Embryonic facial prominence (tissue), 1 donor: ENCODE measurements around the gene PCYT1A.
"Not testable (repeated sequence)": the region's sequence is repeated elsewhere in the genome, so short reads cannot be mapped to it uniquely, and the experiment has no call there.

Experiments
- DNase-seq: peaks from one replicate; pipeline ENCODE4 v3.0.0-alpha.2; 2016; ENCODE audit errors: extremely low spot score

The PCYT1A gene

DNA sequence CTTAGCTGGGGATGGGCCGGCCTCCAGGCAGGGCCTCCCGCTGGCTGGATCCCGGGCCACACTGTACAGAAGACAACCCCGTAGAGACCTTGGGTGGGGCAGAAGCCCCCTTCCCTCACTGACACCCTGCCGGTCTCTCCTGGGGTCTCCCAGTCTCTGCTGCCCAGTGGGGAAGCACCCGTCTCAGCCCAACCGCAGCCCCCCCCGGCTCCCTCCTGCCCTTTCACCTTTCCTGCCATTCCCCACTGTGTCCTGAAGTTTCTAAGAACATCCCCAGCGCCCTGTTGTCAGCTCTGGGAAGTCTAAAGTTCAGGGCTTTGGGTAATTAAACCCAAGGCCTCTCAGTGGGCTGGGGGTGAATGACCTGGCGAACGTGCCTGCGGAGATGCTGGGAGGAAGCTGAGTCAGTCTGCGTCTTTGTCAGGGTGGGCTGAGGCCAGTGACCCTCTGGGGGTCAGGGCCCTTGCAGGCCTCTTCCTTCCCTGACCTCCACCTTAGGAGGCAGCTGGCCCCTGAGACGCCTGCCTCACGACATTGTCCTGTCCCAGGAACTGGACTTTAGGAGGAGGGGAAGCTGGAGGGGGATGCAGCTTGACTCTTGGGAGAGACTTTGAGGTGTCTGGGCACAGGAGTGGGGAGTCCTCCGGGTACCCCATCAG is 72.6 kb downstream of the PCYT1A start:
- DNase-seq: no peak

DNA sequence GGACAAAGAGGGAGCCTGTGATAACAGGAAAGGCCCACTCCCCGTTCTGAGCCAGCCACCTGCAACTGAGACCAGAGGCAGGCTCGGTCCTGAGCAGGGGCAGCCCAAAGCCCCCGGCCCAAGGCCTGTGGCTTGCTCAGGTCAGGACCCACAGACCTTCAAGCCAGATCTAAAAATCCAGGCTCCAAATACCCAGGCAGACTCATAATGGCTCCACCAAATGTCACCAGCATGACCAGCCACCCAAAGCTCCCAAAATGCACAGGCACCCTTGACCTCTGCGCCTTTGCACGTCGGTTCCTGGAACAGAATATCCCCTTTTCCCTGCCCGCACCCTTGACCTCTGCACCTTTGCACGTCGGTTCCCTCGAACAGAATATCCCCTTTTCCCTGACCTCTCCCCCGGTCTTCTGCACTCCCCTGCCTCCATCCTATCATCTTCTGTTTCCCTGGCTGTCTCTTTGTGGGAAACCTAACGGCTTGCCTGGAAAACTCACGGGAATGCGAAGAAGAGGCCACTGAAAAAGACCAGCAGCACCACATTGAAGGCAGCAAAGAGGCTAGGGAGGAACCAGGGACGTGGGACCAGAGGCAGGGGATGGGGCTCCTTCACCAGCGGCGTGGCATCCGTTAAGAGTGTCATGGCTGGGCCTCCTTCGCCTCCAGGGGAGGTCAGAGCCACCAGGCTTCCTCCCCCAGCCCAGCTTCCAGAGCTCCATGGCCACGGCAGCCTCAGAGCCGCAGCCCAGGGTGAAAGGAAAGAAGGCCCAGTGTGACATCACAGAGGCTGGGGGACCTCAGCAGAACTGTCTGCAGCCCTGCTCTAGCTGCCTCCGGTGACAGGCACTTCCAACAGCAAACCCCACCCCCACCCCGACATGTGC is 76.6 kb downstream of the PCYT1A start, which contains the start of gene ZDHHC19:
Gene ZDHHC19 (minus strand): TSS at position 728 of the 884 bp plus-strand sequence. CDS start 85 bp downstream, at position 643.
- DNase-seq: no peak

DNA sequence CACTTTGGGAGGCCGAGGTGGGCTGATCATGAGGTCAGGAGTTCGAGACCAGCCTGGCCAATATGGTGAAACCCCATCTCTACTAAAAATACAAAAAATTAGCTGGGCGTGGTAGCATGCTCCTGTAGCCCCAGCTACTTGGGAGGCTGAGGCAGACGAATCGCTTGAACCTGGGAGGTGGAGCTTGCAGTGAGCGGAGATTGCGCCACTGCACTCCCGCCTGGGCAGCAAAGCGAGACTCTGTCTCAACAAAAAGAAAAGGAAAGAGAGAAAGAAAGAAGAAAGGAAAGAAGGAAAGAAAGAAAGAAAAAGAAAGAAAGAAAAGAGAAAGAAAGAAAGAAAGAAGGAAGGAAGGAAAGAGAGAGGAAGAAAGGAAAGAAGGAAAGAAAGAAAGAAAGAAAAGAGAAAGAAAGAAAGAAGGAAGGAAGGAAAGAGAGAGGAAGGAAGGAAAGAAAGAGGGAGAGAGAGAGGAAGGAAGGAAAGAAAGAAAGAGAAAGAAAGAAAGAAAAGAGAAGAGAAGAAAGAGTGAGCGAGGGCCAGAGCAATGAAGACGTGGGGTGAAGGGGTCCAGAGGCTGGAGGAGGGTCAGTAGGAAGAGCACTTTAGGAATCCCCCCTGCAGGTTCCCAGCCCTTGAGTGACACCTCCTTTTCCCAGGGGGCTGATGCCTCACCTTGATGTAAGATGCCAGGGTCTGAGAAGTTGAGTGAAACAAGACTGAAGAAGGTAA is 77.4 kb downstream of the PCYT1A start:
- not testable (repeated sequence) for DNase-seq

DNA sequence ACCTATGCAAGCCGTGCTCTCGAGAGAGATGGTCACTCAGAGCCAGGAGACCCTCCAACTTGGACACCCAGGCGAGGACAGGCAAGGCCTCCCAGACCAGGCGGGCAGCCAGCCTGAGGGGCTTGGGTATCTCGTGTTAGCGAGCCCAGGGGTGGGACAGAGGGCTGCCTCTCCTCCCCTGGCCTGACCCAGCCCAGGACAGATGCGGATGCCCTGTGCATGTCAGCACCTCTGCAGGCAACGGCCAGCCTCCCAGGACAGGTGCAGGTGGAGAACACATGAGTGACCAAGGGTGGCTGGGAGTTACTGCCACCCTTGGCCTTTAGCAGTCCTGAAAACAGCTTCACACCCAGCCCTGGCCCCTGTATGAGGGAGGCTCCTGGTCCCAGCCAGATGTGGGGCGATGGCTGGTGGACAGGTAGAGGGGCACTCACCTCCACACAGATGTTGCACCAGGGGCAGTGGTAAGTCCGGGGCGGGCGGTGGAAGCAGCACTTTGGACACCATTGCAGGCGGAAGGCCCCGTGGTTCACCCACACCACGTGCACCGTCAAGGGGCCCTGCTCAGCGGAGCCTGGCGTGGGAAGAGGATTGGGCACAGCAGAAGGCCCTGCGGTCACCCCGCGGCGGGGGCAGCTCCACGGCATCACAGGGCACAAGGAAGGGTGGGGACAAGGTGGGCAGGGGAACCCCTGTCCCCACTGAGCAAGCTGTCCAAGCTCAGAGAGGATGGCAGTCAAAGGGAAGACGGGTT is 78.4 kb downstream of the PCYT1A start:
- no peak for DNase-seq

DNA sequence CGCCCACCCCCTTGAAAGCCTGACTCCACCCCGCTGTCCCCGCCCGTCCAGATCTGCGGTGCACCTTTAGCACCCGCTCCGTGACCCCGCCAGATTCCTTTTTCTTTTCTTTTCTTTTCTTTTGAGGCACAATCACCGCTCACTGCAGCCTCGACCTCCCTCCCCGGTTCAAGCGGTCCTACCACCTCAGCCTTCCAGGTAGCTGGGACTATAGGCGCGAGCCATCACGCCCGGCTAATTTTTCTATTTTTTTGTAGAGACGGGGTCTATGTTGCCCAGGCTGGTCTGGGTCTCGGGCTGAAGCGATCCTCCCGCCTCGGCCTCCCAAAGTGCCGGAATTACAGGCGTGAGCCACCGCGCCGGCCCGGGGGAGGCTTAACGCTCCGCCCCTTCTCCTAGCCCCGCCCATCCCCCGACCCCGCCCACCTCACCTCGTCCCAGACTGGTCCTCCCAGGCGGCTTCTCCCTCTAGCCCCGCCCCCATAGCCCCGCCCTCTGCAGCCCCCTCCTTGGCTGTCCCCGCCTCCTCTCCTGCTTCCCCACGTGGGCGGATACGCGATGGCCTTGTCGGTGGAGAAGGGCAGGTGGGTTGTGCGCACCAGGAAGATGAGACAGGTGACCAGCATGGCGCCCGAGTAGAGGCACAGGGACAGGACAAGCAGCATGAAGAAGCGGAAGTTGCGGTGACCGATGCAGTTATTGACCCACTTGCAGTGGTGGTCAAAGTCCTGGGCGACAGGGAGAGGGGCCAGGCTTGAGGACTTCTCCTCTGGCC is 79.5 kb downstream of the PCYT1A start:
- no peak for DNase-seq

DNA sequence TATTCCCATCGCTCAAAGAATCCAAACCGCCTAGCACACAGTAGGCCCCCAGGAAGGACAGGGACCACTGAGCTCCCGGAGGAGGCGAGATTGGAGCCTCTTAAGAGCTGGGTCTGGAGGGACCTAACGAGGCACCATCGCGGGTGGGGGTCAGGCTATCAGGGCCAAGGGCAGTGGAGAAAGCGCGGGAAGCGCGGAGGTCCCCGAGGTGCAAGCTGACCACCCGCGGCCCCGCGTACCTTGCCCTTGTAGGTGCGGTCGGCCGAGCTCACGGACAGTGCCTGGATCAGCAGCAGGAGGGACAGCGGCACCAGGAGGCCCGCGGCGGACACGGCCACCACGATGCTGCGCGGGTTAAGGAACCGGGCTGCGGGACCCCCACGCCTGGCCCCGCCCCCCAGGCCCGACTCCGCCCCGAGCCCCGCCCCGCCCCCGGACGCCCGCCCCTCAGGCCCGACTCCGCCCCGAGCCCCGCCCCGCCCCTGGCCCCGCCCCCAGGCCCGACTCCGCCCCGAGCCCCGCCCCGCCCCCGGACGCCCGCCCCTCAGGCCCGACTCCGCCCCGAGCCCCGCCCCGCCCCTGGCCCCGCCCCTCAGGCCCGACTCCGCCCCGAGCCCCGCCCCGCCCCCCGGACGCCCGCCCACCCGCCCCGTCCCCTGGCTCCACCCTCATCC is 80.2 kb downstream of the PCYT1A start:
- DNase-seq: no peak

DNA sequence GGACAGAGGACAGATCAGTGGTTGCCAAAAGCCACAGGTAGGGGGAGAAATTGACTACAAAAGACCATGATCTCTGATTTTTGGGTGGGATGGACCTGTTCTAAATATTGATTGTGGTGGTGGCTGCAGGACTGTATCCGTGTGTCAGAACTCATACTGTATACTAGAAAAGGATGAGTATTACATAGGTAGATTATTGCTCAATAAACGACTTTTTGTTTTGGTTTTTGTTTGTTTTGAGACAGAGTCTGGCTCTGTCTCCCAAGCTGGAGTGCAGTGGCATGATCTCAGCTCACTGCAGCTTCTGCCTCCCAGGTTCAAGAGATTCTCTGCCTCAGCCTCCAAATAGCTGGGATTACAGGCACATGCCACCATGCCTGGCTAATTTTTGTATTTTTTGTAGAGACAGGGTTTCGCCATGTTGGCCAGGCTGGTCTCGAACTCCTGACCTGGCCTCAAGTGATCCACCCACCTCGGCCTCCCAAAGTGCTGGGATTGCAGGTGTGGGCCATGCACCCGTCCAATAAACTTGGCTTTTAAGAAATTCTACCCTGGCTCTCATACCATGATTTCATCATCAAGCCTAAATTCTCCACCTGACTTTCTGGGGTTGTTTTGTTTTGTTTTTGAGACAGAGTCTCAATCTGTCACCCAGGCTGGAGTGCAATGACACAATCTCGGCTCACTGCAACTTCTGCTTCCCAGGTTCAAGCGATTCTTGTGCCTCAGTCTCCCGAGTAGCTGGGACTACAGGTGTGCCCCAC is 81.9 kb downstream of the PCYT1A start:
- not testable (repeated sequence) for DNase-seq

DNA sequence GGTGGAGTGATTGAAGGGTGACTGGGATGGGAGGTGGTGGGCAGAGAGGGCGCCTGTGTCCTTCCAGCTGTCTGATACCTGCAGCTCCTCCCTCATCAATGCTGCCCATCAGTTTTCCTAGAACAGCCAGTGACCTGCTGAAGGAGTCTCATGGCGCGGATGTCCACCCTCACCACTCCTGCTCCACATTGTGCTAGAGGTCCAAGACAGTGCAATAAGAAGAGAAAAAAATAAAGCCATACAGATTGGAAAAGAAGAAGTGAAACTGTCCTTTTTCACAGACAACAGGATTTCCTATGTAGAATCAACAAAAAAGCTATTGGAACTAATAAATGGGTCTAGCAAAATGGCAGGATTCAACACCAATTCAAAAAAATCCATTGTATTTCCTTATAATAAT is 83.7 kb downstream of the PCYT1A start:
- no peak for DNase-seq

DNA sequence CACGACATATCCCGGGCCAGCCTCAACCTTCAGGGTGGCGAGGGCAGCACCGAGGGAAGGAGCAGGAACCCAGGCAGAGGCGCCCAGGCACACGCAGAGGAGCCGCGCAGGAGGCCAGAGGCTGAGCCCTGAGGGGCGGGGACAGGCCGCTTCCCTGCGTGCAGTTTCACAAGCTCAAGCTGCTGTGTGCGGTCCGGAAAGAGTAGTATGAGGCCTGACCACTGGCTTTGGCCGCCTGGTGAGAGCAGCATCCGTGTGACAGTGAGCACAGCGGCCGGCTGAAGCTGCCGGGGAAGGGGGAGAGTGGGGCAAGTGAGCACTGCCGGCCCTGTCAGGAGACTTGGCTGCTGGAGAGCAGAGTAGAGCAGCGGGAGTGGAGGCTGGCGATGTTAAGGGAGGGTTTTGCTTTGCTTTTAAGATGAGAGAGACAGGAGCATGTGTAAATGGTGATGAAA is 85.0 kb downstream of the PCYT1A start:
- DNase-seq: no peak

DNA sequence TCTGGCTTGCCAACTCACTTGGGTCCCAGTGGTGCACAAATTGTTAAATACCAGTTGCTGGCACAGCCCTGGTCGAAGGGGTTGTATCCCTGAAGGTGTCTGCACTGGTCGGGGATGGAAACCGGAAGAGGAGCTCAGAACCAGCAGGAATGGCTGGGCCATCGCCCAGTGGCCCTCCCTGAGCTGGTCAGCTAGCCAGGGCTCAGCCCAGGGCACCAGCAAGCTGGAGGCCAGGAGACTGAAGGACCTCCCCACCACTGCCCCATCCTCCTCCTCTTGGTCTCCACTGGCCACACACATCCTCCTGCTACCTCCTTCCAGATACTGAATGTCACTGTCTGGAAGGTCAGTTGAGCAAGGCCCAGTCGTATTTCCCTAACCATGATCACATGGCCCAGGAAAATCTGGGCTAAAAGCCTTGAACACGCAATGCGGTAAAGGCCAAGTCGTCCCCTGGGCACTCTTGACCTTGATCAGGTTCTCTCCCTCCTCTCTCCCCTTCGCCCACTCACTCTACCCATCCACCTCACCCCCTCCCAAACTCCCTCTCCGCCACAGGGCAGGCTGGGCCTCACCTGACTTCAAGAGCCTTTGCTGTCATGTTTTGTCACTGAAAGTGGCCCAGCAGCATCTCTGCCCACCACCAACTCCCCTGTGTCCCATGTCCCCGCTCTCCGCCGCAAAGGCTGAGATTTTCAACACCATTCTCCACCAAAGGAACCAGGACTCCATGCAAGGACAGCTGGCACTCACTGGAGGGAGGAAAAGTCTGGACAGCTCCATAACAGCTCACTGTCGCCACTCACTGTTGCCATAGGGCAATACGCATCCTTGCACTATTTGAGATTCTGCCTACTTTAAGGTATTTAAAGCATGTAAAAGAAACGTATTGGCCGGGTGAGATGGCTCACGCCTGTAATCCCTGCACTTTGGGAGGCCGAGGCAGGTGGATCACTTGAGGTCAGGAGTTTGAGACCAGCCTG is 88.5 kb downstream of the PCYT1A start:
- DNase-seq: no peak

DNA sequence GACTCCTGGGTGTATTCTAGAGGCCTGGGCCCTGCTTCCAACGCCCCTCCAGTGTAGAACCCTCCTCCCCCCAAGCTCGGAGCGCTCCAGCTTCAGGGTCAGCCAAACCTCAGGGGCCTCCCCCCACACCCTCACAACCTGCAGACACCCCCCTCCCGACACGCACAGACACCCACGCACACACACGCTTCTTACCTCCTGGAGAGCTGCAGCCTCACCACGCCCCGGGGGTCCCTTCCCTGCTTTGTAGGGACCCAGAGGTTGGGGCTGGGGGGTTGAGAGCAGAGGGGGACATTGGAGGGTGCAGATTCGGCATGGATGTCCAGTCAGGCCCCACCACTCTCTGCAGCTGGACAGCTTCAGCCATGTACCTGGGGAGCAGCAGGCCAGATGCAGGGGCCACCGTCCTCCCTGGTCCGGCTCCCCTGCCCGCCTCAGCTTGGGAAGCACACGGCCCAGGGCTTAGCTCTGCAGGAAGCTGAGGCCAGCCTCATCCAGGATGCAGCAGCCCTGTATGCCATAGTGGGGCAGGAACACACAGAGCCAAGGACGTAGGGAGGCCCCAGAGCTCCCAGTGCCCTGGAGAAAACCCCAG is 89.3 kb downstream of the PCYT1A start:
- no peak for DNase-seq

DNA sequence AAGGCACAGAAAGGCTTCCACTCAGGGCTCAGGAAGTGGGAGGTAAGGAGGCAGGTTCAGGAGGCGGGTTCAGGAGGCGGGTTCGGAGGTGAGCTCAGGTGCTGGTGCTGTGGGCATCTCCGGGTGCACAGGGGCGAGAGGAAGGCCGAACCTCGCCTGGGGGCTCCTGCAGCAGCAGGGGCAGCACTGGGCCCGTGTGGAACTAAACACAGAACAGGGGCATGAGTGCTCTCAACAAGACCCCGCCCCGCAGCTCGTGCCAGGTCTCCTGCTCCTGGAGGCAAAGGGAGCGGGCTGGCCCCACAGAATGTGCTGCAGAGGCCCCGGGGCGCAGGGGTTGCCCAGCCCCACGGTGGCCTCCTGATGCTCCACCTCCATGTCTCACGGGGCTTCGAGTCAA is 90.0 kb downstream of the PCYT1A start:
- DNase-seq: no peak

DNA sequence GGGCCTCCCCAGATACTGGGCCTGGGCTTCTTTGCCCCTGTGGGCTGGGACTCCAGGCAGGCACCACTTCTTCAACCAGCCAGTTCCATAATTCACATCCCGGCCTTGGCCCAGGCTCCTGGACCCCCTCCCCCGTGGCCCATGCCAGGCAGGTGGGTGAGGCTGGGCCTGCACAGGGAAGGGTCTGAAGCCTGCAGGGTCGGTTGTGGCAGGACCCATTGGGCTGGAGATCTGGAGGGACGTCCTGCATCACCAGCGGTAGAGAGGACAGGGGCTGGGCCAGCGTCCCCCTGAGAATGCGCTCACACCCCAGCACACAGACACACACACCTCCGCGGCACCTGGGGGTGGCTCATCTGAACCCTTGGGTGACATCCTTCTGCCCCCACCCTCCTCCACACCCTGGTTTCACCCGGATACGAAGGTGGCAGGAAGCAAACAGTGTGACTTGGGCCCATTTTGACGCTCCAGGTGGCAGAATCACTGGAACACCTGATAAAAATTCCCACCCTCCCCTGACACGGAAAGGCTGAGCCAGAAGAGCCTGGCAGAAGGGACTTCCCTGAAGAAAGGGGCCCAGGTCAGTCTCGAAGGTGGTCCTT is 91.8 kb downstream of the PCYT1A start:
- DNase-seq: no peak

DNA sequence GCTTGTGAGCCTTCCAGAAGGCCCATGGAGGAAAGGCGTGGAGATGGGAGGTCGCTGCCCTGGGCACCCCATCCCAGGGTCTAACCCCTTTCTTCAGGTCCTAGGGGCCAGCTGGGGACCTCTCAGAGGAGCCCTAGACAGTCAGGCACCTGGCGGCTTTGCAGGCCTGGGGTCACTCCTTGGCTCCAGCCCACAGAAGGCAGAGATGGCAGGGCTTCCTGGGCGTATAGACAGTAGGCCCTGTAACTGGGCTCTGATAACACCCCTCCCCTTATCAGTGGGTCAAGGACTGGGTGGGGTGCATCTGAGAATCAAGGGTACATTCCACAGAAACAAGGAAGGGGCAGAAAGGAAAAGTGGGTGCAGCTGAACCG is 93.0 kb downstream of the PCYT1A start:
- DNase-seq: no peak

DNA sequence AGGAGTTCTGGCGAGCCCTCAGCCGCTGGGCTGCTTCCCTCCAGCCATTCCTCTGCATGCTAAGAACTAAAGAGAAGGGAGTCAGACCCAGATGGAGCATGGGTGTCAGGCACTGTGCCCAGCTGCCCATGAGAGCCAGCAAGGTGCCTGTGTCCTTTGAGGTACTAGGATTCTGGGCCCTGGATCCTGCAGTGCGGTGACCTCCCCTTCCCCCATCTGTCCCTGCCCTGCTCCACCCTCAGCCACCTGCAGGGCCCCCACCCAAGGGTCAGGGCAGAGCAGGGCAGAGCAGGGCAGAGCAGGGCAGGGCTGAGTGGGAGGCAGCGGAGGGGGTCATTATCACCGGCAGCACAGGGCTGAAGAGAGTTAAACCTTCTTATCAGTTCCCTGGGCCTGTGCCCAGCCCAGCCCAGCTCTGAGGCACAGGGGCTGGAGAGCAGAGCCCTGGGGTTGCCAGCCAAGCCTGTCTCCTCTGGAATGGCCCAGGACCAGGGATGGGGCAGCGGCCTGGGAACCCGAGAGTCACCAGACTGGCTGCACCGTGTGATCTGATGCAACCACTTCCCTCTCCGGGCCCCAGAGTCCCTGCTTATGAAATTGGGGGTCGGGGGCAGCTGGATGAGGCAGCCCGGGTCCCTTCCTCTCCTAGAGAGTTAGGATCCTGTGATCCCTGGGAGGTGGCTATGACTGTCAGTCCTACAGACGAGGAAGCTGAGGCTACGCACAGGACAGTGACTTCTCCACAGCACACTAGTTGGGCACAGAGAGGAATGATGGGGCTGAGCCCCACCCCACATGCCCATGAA is 93.6 kb downstream of the PCYT1A start:
- no peak for DNase-seq

DNA sequence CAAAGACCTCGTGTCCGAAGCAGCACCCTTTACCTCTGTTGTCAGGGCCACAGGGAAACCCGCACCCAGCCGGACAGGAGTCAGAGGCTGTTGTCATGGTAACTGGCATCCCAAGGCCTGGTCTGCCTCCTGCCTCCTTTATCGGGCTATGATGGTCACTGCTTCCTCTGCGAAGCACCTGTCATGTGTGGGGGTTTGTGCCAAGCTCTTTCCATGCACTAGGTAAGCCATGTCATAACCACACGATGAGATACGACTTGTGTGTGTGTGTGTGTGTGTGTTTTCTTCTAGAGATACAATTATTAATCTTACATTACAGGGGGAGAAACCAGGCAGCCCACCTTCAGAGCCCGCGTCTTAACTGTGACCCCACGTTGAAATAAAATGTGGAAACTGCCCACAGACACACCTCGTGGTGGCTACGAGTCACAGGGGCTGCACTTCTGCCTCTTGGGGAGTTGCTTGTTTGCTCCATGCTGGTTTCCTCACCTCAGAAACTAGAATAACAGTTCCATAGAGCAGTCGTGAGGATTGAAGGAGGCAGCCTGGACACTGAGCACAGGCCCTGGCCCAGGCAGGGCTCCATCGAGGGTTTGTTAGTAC is 94.3 kb downstream of the PCYT1A start:
- no peak for DNase-seq
